ENCODE results near the gene GXYLT2. TPM values are rescaled to one million over a fixed set of nuclear protein-coding genes. Genes with fewer than 3 reads are reported as not detected.

Gene GXYLT2
- total and polyA plus RNA-seq, 2 donors (not counting 1 experiment from before 2014, with no cell fraction given), result not detected

- POLR2A ChIA-PET, result no interaction called here
- H3K4me1 ChIP-seq (ENCODE audit: control insufficient read depth in 2 of 2, insufficient read depth in 2 of 2, low read length in 2 of 2), result peaks cover 11 to 16% of the 10 kb centered on the region in 2 donors
- no peak overlapping the region for H3K27ac ChIP-seq (ENCODE audit: low read length in 2 of 2)
- H4K20me1 ChIP-seq (ENCODE audit: control insufficient read depth, insufficient read depth, low read length, poor library complexity, severe bottlenecking), result no peaks in the 10 kb centered on the region
- ATAC-seq (ENCODE audit: low read depth) (no peak), DNase-seq (no peak)
- Mint-ChIP-seq H3K4me1 (peaks cover 20% of the 10 kb centered on the region), H3K27ac (no peak overlapping the region), H3K27me3 (peaks cover 5% of the 10 kb centered on the region), H3K4me3 (no peak overlapping the region), H3K9me3 (ENCODE audit: insufficient read depth) (no peaks in the 10 kb centered on the region)
- H3K9me3 ChIP-seq (ENCODE audit: control extremely low read depth in 1 of 3, control insufficient read depth in 2 of 3, insufficient read depth in 1 of 3, low read length in 2 of 3), result no peaks in the 10 kb centered on the region
- no peaks in the 10 kb centered on the region for H3K27me3 ChIP-seq (replicated peaks in 1 of 4; ENCODE audit: control extremely low read depth in 1 of 4, control insufficient read depth in 3 of 4, insufficient read depth in 4 of 4, low read length in 3 of 4)
- H3K9ac ChIP-seq (ENCODE audit: low read length), result no peak overlapping the region
- CTCF ChIA-PET, result no interaction called here
- TF ChIP-seq EZH2 (IDR thresholded peaks at IDR 0.05; ENCODE audit: borderline replicate concordance, insufficient read depth, low read depth, low read length, poor library complexity, severe bottlenecking), result no peak
- no peak for TF ChIP-seq CTCF (IDR thresholded peaks at IDR 0.05)
- WGBS (ENCODE audit: insufficient coverage), result 89% methylated on average over 5 of the region's 7 CpGs
- no peak overlapping the region for H3K4me3 ChIP-seq (ENCODE audit: control extremely low read depth in 1 of 5, extremely low read depth in 1 of 5, insufficient read depth in 1 of 5, low read depth in 2 of 5, low read length in 4 of 5)
- no peaks in the 10 kb centered on the region for H3K36me3 ChIP-seq (replicated peaks in 1 of 2; ENCODE audit: control extremely low read depth in 1 of 2, control insufficient read depth in 1 of 2, extremely low read depth in 1 of 2, insufficient read depth in 2 of 2, low read length in 1 of 2)
- no peaks in the 10 kb centered on the region for H3K79me2 ChIP-seq (ENCODE audit: control insufficient read depth, insufficient read depth, low read length)
- no peak overlapping the region for H3K4me2 ChIP-seq (replicated peaks; ENCODE audit: low read depth, low read length, poor library complexity, severe bottlenecking)
- H2AFZ ChIP-seq (ENCODE audit: insufficient read depth, low read depth, low read length, poor library complexity, severe bottlenecking), result no peak overlapping the region
- intact Hi-C loops (cut with micrococcal nuclease), result no loop called here
Measured at GRCh38 chr3:72960812-72961518, 73.1 kb downstream of the GXYLT2 start.

GRCh38 chr3:72961752-72962151, 73.9 kb downstream of the GXYLT2 start:
- peaks cover 11 to 17% of the 10 kb centered on the region in 2 donors for H3K4me1 ChIP-seq (ENCODE audit: control insufficient read depth in 2 of 2, insufficient read depth in 2 of 2, low read length in 2 of 2)
- WGBS (ENCODE audit: insufficient coverage), result 91% methylated on average over 2 of the region's 4 CpGs
- no peak for DNase-seq
- no peak overlapping the region for H3K4me3 ChIP-seq (ENCODE audit: control extremely low read depth in 1 of 5, extremely low read depth in 1 of 5, insufficient read depth in 1 of 5, low read depth in 2 of 5, low read length in 4 of 5)
- Mint-ChIP-seq H3K27me3 (peaks cover 3% of the 10 kb centered on the region), H3K4me1 (peaks cover 16% of the 10 kb centered on the region), H3K27ac (no peak overlapping the region), H3K9me3 (ENCODE audit: insufficient read depth) (no peaks in the 10 kb centered on the region), H3K4me3 (no peak overlapping the region)
- ChIA-PET CTCF (interaction anchor here (0.6 kb wide), 1 partner anchor 31 kb away, joined by 3 read pairs; no protein-coding TSS in a partner anchor), POLR2A (no interaction called here)
- H3K9me3 ChIP-seq (ENCODE audit: control extremely low read depth in 1 of 3, control insufficient read depth in 2 of 3, insufficient read depth in 1 of 3, low read length in 2 of 3), result no peaks in the 10 kb centered on the region
- no peak overlapping the region for H3K4me2 ChIP-seq (replicated peaks; ENCODE audit: low read depth, low read length, poor library complexity, severe bottlenecking)
- intact Hi-C loops (cut with micrococcal nuclease), result no loop called here
- H3K9ac ChIP-seq (ENCODE audit: low read length), result no peak overlapping the region
- no peak overlapping the region for H3K27ac ChIP-seq (ENCODE audit: low read length in 2 of 2)
- H2AFZ ChIP-seq (ENCODE audit: insufficient read depth, low read depth, low read length, poor library complexity, severe bottlenecking), result no peak overlapping the region
- ATAC-seq (ENCODE audit: low read depth), result no peak
- H3K27me3 ChIP-seq (replicated peaks in 1 of 4; ENCODE audit: control extremely low read depth in 1 of 4, control insufficient read depth in 3 of 4, insufficient read depth in 4 of 4, low read length in 3 of 4), result no peaks in the 10 kb centered on the region
- no peaks in the 10 kb centered on the region for H3K36me3 ChIP-seq (replicated peaks in 1 of 2; ENCODE audit: control extremely low read depth in 1 of 2, control insufficient read depth in 1 of 2, extremely low read depth in 1 of 2, insufficient read depth in 2 of 2, low read length in 1 of 2)
- H4K20me1 ChIP-seq (ENCODE audit: control insufficient read depth, insufficient read depth, low read length, poor library complexity, severe bottlenecking), result no peaks in the 10 kb centered on the region
- TF ChIP-seq EZH2 (IDR thresholded peaks at IDR 0.05; ENCODE audit: borderline replicate concordance, insufficient read depth, low read depth, low read length, poor library complexity, severe bottlenecking) (no peak), CTCF (IDR thresholded peaks at IDR 0.05) (no peak)
- H3K79me2 ChIP-seq (ENCODE audit: control insufficient read depth, insufficient read depth, low read length), result no peaks in the 10 kb centered on the region

Measured in B cell (primary cell).